Activated T-cell treated with anti-CD3 and anti-CD28 coated beads, Interleukin-2, amount 50 U/mL, for 4 hours (primary cell): ENCODE results near the gene KRCC1. TPM values are rescaled to one million over a fixed set of nuclear protein-coding genes. Genes with fewer than 3 reads are reported as not detected.
"Not testable (repeated sequence)": the region's sequence is repeated elsewhere in the genome, so short reads cannot be mapped to it uniquely, and the experiment has no call there.

ENCODE experiments used
- ATAC-seq, 2 donors: fragments of 200-7000 bp; cut with Tn5 transposase; one replicate each; pipeline ENCODE4 v1.10.0; 2021
- DNase-seq: peaks from one replicate; pipeline ENCODE4 v3.0.0-alpha.2; 2020
- H3K27me3 Mint-ChIP-seq: one replicate; pipeline ENCODE4 v1.8.0; 2021; ENCODE audit warnings: low read depth, mixed read lengths
- H3K36me3 Mint-ChIP-seq: one replicate; pipeline ENCODE4 v1.8.0; 2022; ENCODE audit warnings: mixed read lengths; ENCODE audit not compliant: insufficient read depth
- H3K4me1 Mint-ChIP-seq: one replicate; pipeline ENCODE4 v1.8.0; 2021; ENCODE audit warnings: low read depth, mixed read lengths
- H3K4me3 Mint-ChIP-seq: one replicate; pipeline ENCODE4 v1.8.0; 2021; ENCODE audit warnings: mild to moderate bottlenecking, moderate library complexity, mixed read lengths
- H3K9me3 Mint-ChIP-seq: one replicate; pipeline ENCODE4 v1.8.0; 2021; ENCODE audit warnings: mixed read lengths
- total RNA-seq, 3 donors: library from RNA; stranded (reverse); gene quantifications; one replicate each; pipeline ENCODE4 v1.2.1, GENCODE V29; 2021

The KRCC1 gene
- total RNA-seq, 3 donors from 2014 or later, result 5.7 to 6.9 (median 6.6) TPM

DNA sequence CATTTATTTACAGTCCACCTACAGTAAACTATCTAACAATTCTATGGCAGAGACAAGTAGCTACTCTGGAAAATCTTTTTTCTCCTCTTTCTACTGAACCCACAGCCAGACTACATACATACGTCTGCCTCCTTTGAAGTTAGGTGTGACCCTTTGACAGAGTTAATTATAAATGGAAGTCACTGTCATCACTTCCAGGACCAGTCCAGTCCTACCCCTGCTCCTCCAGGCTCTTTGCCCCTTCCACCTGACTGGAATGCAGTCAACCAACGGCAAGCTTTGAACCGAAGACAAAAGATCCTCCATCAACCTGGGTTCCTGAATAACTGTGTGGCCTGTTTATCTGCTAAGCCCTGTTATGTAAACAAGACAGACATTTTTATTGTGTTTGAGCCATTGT lies 74.4 kb downstream of the KRCC1 start:
- not testable (repeated sequence) for H3K4me3 Mint-ChIP-seq, ATAC-seq, H3K36me3 Mint-ChIP-seq, H3K4me1 Mint-ChIP-seq, H3K27me3 Mint-ChIP-seq, H3K9me3 Mint-ChIP-seq, DNase-seq

Other genes with a start within 250 kb of the KRCC1 start
- 1 to 10 TPM in 1 of 3 donors, under 1 TPM in 2; 0.66 to 1.8 (median 0.71) TPM for gene RGPD2, start 230.0 kb downstream of the KRCC1 start, total RNA-seq
- 10 to 100 TPM; 27.8 to 49.1 (median 40.2) TPM for gene RNU2-63P, start 39.2 kb downstream of the KRCC1 start, total RNA-seq
- not detected for gene SMYD1, start 12.0 kb upstream of the KRCC1 start, total RNA-seq
- gene FABP1, start 72.3 kb upstream of the KRCC1 start, total RNA-seq, result under 1 TPM; 0.30 to 0.40 (median 0.35) TPM
- gene THNSL2, start 114.6 kb upstream of the KRCC1 start, total RNA-seq, result 1 to 10 TPM in 1 of 3 donors, under 1 TPM in 2; 0.28 to 1.4 (median 0.37) TPM